Spleen (tissue), 7 donors: Measurements from ENCODE around the gene PPEF1.

Source experiments
- POLR2AphosphoS5 ChIP-seq, 3 donors: sonication (generic); formaldehyde crosslinking; IDR thresholded peaks; one replicate each; pipeline ENCODE4 v1.5.1; 2017; ENCODE audit warnings: antibody characterized with exemption in 3 of 3
- TF ChIP-seq, protein P1 (sequence below), 11 experiments: fragments of 200-600 bp in 7 of 11; fragments of 450-650 bp in 4 of 11; sonication (generic) in 4 of 11; IDR thresholded peaks in 8 of 11; conservative IDR thresholded peaks in 3 of 11; 1 replicate in 7 of 11; 2 replicates in 4 of 11; pipeline versions ENCODE4 v1.4.0 to v1.8.0; 2016 to 2021; ENCODE audit warnings: antibody characterized with exemption in 11 of 11, inconsistent platforms in 4 of 11, mild to moderate bottlenecking in 1 of 11
- donor health status: DM: no; HTN: no; CAD: no; lungs with moderate emphysema.
- donor health status: DM: no; HTN: no; CAD: no.
- donor health status: DM: no; HTN: no; CAD: no.

DNA sequence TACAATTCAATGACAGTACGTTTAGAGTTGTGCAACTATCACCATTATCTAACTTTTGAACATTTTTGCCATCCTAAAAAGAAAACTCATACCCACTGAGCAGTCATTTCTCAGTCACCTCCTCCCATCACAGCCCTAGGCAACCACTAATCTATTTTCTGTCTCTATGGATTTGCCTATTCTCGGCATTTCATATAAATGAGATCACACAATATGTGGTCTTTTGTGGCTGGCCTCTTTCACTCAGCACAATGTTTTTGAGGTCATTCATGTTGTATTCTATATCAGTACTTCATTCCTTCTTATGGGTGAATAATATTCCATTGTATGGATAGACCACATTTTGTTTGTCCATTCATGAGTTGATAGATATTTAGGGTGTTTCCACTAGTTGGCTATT, 103.0 kb downstream of the PPEF1 start:
- TF ChIP-seq, protein P1, sequence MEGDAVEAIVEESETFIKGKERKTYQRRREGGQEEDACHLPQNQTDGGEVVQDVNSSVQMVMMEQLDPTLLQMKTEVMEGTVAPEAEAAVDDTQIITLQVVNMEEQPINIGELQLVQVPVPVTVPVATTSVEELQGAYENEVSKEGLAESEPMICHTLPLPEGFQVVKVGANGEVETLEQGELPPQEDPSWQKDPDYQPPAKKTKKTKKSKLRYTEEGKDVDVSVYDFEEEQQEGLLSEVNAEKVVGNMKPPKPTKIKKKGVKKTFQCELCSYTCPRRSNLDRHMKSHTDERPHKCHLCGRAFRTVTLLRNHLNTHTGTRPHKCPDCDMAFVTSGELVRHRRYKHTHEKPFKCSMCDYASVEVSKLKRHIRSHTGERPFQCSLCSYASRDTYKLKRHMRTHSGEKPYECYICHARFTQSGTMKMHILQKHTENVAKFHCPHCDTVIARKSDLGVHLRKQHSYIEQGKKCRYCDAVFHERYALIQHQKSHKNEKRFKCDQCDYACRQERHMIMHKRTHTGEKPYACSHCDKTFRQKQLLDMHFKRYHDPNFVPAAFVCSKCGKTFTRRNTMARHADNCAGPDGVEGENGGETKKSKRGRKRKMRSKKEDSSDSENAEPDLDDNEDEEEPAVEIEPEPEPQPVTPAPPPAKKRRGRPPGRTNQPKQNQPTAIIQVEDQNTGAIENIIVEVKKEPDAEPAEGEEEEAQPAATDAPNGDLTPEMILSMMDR (IDR thresholded peaks at IDR 0.05 in 8 of 11, conservative IDR thresholded peaks at IDR 0.05 in 3 of 11): no peak
- TF ChIP-seq POLR2AphosphoS5 (IDR thresholded peaks at IDR 0.05): no peak
